CD4-positive, CD25-positive, alpha-beta regulatory T cell (primary cell): Measurements from ENCODE around the gene ZFP30. TPM values are rescaled to one million over a fixed set of nuclear protein-coding genes. Genes with fewer than 3 reads are reported as not detected.

ENCODE experiments used
- ATAC-seq, 2 donors: fragments of 150-1000 bp; cut with Tn5 transposase; one replicate each; pipeline ENCODE4 v1.10.0; 2021; ENCODE audit warnings: low read depth in 2 of 2, moderate number of reproducible peaks in 2 of 2, moderate library complexity in 1 of 2
- DNase-seq, 3 donors: peaks; one replicate each; pipeline versions ENCODE4 v3.0.0 to v3.0.0-alpha.2; 2012 to 2022; ENCODE audit warnings: mixed read lengths in 1 of 3
- H3K27ac ChIP-seq: one replicate; pipeline ENCODE4 v1.7.0; 2013; ENCODE audit warnings: mild to moderate bottlenecking, low read length; ENCODE audit not compliant: insufficient read depth, poor library complexity, severe bottlenecking
- H3K27me3 ChIP-seq: one replicate; pipeline ENCODE4 v1.7.0; 2013; ENCODE audit warnings: low read length; ENCODE audit not compliant: control insufficient read depth, insufficient read depth
- H3K36me3 ChIP-seq: one replicate; pipeline ENCODE4 v1.7.0; 2013; ENCODE audit warnings: mild to moderate bottlenecking, low read length, moderate library complexity; ENCODE audit not compliant: control insufficient read depth, insufficient read depth
- H3K4me1 ChIP-seq: 2 replicates; pipeline ENCODE4 v1.7.0; 2013; ENCODE audit warnings: mild to moderate bottlenecking, low read length; ENCODE audit not compliant: insufficient read depth, control insufficient read depth, poor library complexity, severe bottlenecking
- H3K4me3 ChIP-seq: one replicate; pipeline ENCODE4 v1.7.0; 2013; ENCODE audit warnings: low read depth, mild to moderate bottlenecking, low read length, moderate library complexity
- H3K9me3 ChIP-seq, 2 experiments: 1 replicate in 1 of 2; 2 replicates in 1 of 2; pipeline ENCODE4 v1.7.0; 2013; ENCODE audit warnings: low read length in 2 of 2, mild to moderate bottlenecking in 1 of 2, moderate library complexity in 1 of 2; ENCODE audit not compliant: control insufficient read depth in 2 of 2
- H3K27ac Mint-ChIP-seq, 3 donors: one replicate each; pipeline ENCODE4 v1.8.0; 2020 to 2022; ENCODE audit warnings: mild to moderate bottlenecking in 3 of 3, mixed read lengths in 3 of 3, moderate library complexity in 2 of 3
- H3K27me3 Mint-ChIP-seq: one replicate; pipeline ENCODE4 v1.8.0; 2022; ENCODE audit warnings: mild to moderate bottlenecking, mixed read lengths
- H3K36me3 Mint-ChIP-seq: one replicate; pipeline ENCODE4 v1.8.0; 2020; ENCODE audit warnings: mixed read lengths
- H3K4me1 Mint-ChIP-seq, 4 donors: one replicate each; pipeline ENCODE4 v1.8.0; 2020 to 2022; ENCODE audit warnings: mixed read lengths in 4 of 4, mild to moderate bottlenecking in 1 of 4
- H3K4me3 Mint-ChIP-seq, 4 donors: one replicate each; pipeline ENCODE4 v1.8.0; 2020 to 2022; ENCODE audit warnings: mild to moderate bottlenecking in 4 of 4, mixed read lengths in 4 of 4, moderate library complexity in 3 of 4
- H3K9me3 Mint-ChIP-seq, 7 donors: one replicate each; pipeline ENCODE4 v1.8.0; 2020 to 2022; ENCODE audit warnings: mixed read lengths in 7 of 7, mild to moderate bottlenecking in 3 of 7, moderate library complexity in 2 of 7
- polyA plus RNA-seq, 4 donors: library from polyadenylated mRNA; unstranded; fragments of 300-500 nt; fragmentation: Illumina TruSeq; gene quantifications; one replicate each; pipeline ENCODE4 v1.2.3, GENCODE V29; 2021
- total RNA-seq: library from RNA; stranded (reverse); gene quantifications from one replicate; pipeline ENCODE4 v1.2.3, GENCODE V29; 2022

The ZFP30 gene
- total RNA-seq = 10.7 TPM
- 1 to 10 TPM; 1.5 to 2.6 (median 2.3) TPM for polyA plus RNA-seq

DNA sequence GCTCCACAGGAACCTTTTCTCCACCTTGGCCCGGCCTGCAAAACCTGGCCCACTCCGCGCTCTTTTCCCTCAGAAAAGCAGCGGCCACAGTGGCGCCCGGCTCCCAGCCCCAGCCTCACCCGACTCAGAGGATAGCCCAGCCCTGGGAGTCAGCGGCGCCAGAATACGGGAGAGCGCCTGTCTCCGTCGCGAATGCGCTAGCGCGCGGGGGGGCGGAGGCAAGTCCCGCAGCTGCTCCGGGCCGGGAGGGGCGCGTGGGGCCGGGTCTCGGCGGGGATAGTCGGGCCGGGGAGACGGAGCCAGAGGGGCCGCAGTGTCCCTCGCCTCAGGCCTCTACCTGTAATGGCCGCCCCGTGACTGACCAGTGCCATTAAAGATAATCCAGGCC is at the start of gene ZFP30:
Gene ZFP30, minus strand, starts transcription at position 165 of the 388 bp plus-strand sequence. CDS start 7,643 bp downstream, outside the sequence.
- peak; percentile 67 to 70 for ATAC-seq

DNA sequence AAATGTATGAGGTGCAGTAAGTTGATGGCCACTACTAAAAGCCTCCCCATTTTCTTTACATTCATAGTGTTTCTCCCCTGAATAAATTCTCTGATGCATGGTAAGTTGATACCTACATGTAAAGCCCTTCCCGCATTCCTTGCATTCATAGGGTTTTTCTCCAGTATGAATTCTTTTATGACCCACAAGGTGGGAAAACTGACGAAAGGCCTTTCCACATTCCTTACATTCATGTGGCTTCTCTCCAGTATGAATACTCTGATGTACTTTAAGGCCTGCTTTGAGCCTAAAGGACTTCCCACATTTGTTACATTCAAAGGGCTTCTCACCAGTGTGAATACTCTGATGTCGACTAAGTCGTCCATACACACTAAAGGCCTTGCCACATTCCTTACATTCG is 43.8 kb upstream of the ZFP30 start:
- no peak for DNase-seq
- no peaks in the 10 kb centered on the region for H3K4me1 ChIP-seq
- H3K9me3 ChIP-seq = peaks cover 51 to 57% of the 10 kb centered on the region in 2 experiments
- H3K4me3 Mint-ChIP-seq = no peak overlapping the region
- H3K27me3 ChIP-seq = no peaks in the 10 kb centered on the region
- H3K4me3 ChIP-seq = no peak overlapping the region
- H3K27ac ChIP-seq = no peak overlapping the region
- no peak for ATAC-seq
- no peak overlapping the region for H3K27ac Mint-ChIP-seq
- H3K4me1 Mint-ChIP-seq = peaks cover 0 to 4% (median under 1%) of the 10 kb centered on the region in 4 donors
- peaks cover 56% of the 10 kb centered on the region for H3K36me3 Mint-ChIP-seq
- no peaks in the 10 kb centered on the region for H3K27me3 Mint-ChIP-seq
- peaks cover 0 to 39% (median 27%) of the 10 kb centered on the region in 7 donors for H3K9me3 Mint-ChIP-seq
- H3K36me3 ChIP-seq = peaks cover 27% of the 10 kb centered on the region

More for the DNA sequence above, at the start of gene ZFP30:
- H3K4me3 ChIP-seq = peak within 1 kb of the TSS; percentile 91
- Mint-ChIP-seq H3K27ac (peak within 1 kb of the TSS; percentile 79 to 98 (median 88)), H3K9me3 (peaks cover 0 to 12% (median 2%) of the 10 kb centered on the region in 7 donors), H3K36me3 (no peaks in the 10 kb centered on the region), H3K4me1 (peaks cover 23 to 37% (median 24%) of the 10 kb centered on the region in 4 donors), H3K4me3 (peak within 1 kb of the TSS; percentile 90 to 99 (median 96)), H3K27me3 (no peaks in the 10 kb centered on the region)
- peak; percentile 65 to 82 (median 78) for DNase-seq
- peaks cover 24% of the 10 kb centered on the region for H3K4me1 ChIP-seq
- no peaks in the 10 kb centered on the region for H3K9me3 ChIP-seq
- no peaks in the 10 kb centered on the region for H3K27me3 ChIP-seq
- peak within 1 kb of the TSS; percentile 80 for H3K27ac ChIP-seq
- H3K36me3 ChIP-seq = peaks cover 3% of the 10 kb centered on the region

DNA sequence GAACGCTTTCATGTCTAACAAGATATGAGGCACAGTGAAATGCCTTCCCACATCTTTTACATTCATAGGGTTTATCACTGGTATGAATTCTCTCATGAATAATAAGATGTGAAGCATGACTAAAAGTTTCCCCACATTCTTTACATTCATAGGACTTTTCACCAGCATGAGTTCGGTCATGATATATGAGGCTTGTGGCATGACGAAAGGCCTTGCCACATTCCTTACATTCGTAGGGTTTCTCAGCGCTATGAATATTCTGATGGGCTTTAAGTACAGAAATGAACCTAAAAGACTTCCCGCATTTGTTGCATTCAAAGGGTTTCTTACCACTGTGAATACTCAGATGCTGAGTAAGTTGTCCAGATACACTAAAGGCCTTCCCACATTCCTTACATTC is 43.0 kb upstream of the ZFP30 start:
- Mint-ChIP-seq H3K9me3 (peaks cover 0 to 35% (median 25%) of the 10 kb centered on the region in 7 donors), H3K4me1 (peaks cover 0 to 4% (median 1%) of the 10 kb centered on the region in 4 donors), H3K27me3 (no peaks in the 10 kb centered on the region), H3K36me3 (peaks cover 50% of the 10 kb centered on the region), H3K4me3 (no peak overlapping the region), H3K27ac (no peak overlapping the region)
- Histone ChIP-seq H3K27ac (no peak overlapping the region), H3K27me3 (no peaks in the 10 kb centered on the region), H3K36me3 (peaks cover 26% of the 10 kb centered on the region), H3K4me1 (no peaks in the 10 kb centered on the region), H3K4me3 (no peak overlapping the region), H3K9me3 (peaks cover 48 to 55% of the 10 kb centered on the region in 2 experiments)
- no peak for ATAC-seq
- DNase-seq = no peak

DNA sequence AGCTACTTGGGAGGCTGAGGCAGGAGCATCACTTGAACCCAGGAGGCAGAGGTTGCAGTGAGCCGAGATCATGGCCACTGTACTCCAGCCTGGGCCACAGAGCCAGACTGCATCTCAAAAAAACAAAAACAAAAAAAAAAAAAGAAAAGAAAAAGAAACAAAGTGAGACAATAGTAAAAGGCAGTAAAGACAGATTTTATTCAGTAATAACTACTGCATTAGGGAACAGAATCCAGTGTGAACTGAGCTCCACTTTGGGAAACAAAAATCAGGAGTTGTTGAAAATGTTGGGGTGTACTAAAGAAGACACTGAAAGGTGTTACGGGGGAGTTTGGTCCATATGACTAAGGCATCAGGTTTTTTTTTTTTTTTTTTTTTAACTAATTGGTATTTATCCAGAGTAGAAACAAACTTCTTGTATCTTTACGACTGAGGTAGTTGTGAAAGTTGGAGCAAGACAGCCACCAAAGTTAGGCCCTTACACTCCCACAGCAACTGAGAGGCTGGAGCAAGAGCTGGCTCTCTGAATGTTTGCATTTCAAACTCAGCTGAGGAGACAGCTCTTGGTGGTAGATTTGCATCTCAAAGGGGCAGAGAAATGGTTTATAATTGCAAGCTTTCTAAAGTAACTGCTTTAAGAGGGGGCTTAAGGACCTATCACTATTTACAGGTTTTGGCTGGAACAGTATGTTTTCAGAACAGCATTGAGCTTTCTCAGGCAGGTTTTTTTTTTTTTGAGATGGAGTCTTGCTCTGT is 40.1 kb upstream of the ZFP30 start:
- Histone ChIP-seq H3K27me3 (no peaks in the 10 kb centered on the region), H3K4me3 (no peak overlapping the region), H3K4me1 (peaks cover 9% of the 10 kb centered on the region), H3K27ac (no peak overlapping the region), H3K9me3 (peaks cover 36 to 43% of the 10 kb centered on the region in 2 experiments), H3K36me3 (peaks cover 25% of the 10 kb centered on the region)
- H3K36me3 Mint-ChIP-seq = peaks cover 31% of the 10 kb centered on the region
- H3K4me3 Mint-ChIP-seq = peak overlapping the region in 1 of 4 donors; percentile 10
- H3K27ac Mint-ChIP-seq = no peak overlapping the region
- no peak for DNase-seq
- H3K4me1 Mint-ChIP-seq = peaks cover 4 to 18% (median 8%) of the 10 kb centered on the region in 4 donors
- H3K27me3 Mint-ChIP-seq = peaks cover under 1% of the 10 kb centered on the region
- no peak for ATAC-seq
- peaks cover 0 to 30% (median 20%) of the 10 kb centered on the region in 7 donors for H3K9me3 Mint-ChIP-seq

DNA sequence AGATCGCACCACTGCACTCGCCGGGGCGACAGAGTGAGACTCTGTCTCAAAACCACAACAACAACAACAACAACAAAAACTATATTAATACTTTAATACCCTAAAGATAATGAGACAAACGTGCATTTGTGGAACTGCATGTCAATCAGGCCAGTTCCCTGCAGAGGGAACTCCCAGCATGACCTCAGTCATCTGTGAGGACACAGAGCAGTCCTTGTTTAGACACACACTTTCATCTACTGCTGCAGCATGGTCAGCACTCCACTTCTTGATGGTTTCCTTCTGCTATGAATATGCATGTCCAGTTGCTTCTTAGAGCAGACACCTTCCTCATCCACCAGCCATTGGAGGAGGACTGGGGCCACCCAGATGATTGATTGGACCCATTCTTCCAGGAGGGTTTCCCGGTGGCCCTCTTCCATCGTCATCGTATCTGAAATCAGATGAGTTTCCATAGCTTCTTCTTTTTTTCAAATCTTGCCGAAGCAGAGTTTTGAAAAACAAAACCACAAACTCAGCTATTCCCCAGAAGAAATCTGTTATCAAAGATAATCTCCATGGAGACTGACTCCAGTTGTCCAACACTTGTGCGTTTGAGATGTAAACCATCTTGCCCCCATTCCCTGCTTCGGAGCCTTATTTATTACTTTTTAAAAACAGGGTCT is 37.8 kb upstream of the ZFP30 start:
- Histone ChIP-seq H3K4me1 (peaks cover 9% of the 10 kb centered on the region), H3K27ac (no peak overlapping the region), H3K27me3 (no peaks in the 10 kb centered on the region), H3K4me3 (no peak overlapping the region), H3K36me3 (peaks cover 5% of the 10 kb centered on the region), H3K9me3 (peaks cover 14 to 23% of the 10 kb centered on the region in 2 experiments)
- ATAC-seq (no peak), DNase-seq (no peak)
- H3K27ac Mint-ChIP-seq = no peak overlapping the region
- peaks cover 0 to 17% (median 4%) of the 10 kb centered on the region in 7 donors for H3K9me3 Mint-ChIP-seq
- H3K36me3 Mint-ChIP-seq = peaks cover 15% of the 10 kb centered on the region
- peaks cover 5% of the 10 kb centered on the region for H3K27me3 Mint-ChIP-seq
- H3K4me3 Mint-ChIP-seq = peak overlapping the region; percentile 38 to 79 (median 58)
- peaks cover 4 to 21% (median 7%) of the 10 kb centered on the region in 4 donors for H3K4me1 Mint-ChIP-seq

DNA sequence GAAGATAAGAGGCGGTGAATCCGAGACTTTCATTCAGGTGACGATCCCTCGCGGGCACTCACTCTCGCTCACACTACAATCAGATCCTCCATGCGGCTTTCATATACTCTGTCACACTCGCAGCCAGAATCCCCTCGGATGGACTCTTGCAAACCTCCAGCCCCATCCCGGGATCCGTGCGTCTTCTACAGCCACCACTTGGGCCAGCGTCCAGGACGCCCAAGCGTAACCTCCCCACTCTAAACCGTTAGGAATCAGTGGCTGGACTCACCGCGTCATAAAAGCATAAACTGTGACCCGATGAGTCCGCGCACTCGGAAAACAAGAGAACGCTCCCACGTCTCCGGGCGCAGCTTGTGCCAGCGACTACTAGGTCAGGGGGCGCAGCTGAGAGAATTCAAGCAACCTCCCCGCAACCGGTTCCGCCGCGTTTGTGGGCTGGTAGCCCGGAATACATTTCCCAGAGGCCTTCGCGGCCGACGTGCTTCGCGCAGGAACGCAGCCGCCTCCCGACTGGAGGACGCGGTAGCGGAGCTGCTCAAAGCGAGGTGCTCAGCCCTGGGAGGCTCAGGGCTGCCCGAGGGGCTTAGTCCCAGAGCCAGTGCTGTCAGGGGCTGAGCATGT is 36.7 kb upstream of the ZFP30 start:
- Histone ChIP-seq H3K4me3 (peak overlapping the region; percentile 82), H3K4me1 (peaks cover 9% of the 10 kb centered on the region), H3K9me3 (peaks cover 4 to 13% of the 10 kb centered on the region in 2 experiments), H3K36me3 (peaks cover 3% of the 10 kb centered on the region), H3K27me3 (no peaks in the 10 kb centered on the region), H3K27ac (peak overlapping the region; percentile 60)
- Mint-ChIP-seq H3K4me3 (peak overlapping the region; percentile 61 to 98 (median 91)), H3K4me1 (peaks cover 4 to 24% (median 7%) of the 10 kb centered on the region in 4 donors), H3K27me3 (peaks cover 5% of the 10 kb centered on the region), H3K9me3 (peaks cover 0 to 15% (median 0%) of the 10 kb centered on the region in 7 donors), H3K27ac (peak overlapping the region; percentile 95 to 99 (median 96)), H3K36me3 (peaks cover 11% of the 10 kb centered on the region)
- DNase-seq (peak; percentile 36 to 87 (median 77)), ATAC-seq (peak; percentile 92 to 94)

DNA sequence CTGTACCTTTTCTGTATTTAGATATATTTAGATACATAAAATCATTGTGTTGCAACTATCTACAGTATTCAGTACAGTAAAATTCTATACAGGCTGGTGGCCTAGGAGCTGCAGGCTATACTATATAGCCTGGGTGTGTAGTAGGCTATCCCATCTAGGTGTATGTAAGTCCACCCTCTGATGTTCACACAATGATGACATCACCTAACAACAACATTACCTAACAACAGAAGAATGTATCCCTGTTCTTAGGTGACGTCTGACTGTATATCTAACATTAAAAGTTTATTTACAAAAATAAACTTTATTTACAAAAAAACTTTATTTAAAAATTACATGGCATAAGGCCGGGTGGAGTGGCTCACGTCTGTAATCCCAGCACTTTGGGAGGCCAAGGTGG is 28.3 kb upstream of the ZFP30 start:
- Histone ChIP-seq H3K27me3 (no peaks in the 10 kb centered on the region), H3K27ac (no peak overlapping the region), H3K4me3 (no peak overlapping the region), H3K4me1 (no peaks in the 10 kb centered on the region), H3K9me3 (peaks cover 20 to 34% of the 10 kb centered on the region in 2 experiments), H3K36me3 (no peaks in the 10 kb centered on the region)
- no peak overlapping the region for H3K27ac Mint-ChIP-seq
- peaks cover 1 to 48% (median 9%) of the 10 kb centered on the region in 7 donors for H3K9me3 Mint-ChIP-seq
- no peak overlapping the region for H3K4me3 Mint-ChIP-seq
- peaks cover 27% of the 10 kb centered on the region for H3K36me3 Mint-ChIP-seq
- H3K27me3 Mint-ChIP-seq = no peaks in the 10 kb centered on the region
- DNase-seq (no peak), ATAC-seq (no peak)
- peaks cover 0 to 6% (median 3%) of the 10 kb centered on the region in 4 donors for H3K4me1 Mint-ChIP-seq
